ENCODE results near the gene ACTA1.
"Not testable (repeated sequence)": the region's sequence is repeated elsewhere in the genome, so short reads cannot be mapped to it uniquely, and the experiment has no call there.

The ACTA1 gene

GRCh38 chr1:229425564-229426159 lies 8.2 kb downstream of the ACTA1 start:
- H3K4me1 ChIP-seq (ENCODE audit: control insufficient read depth in 1 of 2, insufficient read depth in 2 of 2, low read length in 2 of 2), result peaks cover 0 to under 1% of the 10 kb centered on the region in 2 donors
- H3K9me3 ChIP-seq (ENCODE audit: control insufficient read depth in 1 of 2, low read length in 2 of 2), result no peaks in the 10 kb centered on the region
- peaks cover 9% of the 10 kb centered on the region for H3K27me3 ChIP-seq (ENCODE audit: low read depth, low read length)
- H3K4me3 ChIP-seq (ENCODE audit: low read depth in 1 of 2, low read length in 2 of 2), result no peak overlapping the region
- H3K27ac ChIP-seq (ENCODE audit: low read length), result no peak overlapping the region
- H3K36me3 ChIP-seq (ENCODE audit: control insufficient read depth in 1 of 2, insufficient read depth in 2 of 2, low read length in 2 of 2), result no peaks in the 10 kb centered on the region

DNA sequence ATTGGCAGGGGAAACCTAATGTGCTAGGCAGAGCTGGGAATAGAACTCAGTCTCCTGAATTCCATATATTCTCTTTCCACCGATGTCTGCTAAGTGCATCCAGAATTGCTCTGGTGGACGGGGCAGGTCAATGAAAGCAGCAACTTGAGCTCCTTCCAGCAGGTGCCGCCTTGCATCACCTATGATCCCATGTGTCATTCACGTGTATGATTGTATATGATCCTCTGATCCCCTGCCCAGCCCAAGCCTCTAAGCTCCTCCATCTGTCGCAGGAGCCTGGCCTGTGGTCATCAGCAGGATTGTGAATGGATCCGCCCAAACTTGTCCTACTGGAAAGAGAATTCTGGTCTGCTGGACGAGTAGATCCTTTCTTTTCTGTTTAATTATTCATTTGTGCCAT lies 13.1 kb downstream of the ACTA1 start:
- Histone ChIP-seq H3K27ac (ENCODE audit: low read length) (no peak overlapping the region), H3K9me3 (ENCODE audit: control insufficient read depth in 1 of 2, low read length in 2 of 2) (no peaks in the 10 kb centered on the region), H3K36me3 (ENCODE audit: control insufficient read depth in 1 of 2, insufficient read depth in 2 of 2, low read length in 2 of 2) (no peaks in the 10 kb centered on the region), H3K27me3 (ENCODE audit: low read depth, low read length) (no peaks in the 10 kb centered on the region), H3K4me3 (ENCODE audit: low read depth in 1 of 2, low read length in 2 of 2) (no peak overlapping the region), H3K4me1 (ENCODE audit: control insufficient read depth in 1 of 2, insufficient read depth in 2 of 2, low read length in 2 of 2) (no peaks in the 10 kb centered on the region)

DNA sequence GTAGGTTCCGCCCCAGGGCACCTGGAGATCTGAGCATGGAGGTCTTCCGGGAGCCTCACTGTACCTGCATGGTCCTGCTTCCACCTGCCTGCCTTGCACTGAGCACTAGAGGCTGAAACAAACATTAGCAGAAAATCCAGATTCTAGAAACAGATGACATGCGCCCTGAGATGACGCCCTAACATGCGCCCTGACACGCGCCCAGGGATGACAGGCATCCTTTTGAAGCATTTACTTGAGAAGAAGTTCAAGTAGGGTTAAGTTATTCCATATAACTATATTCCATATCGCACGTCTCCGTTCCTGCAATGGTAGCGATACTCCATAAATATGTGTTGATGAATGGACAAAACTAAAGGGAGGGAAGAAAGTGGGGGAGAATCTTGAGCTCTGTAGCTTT lies 13.7 kb downstream of the ACTA1 start:
- no peaks in the 10 kb centered on the region for H3K4me1 ChIP-seq (ENCODE audit: control insufficient read depth in 1 of 2, insufficient read depth in 2 of 2, low read length in 2 of 2)
- H3K27ac ChIP-seq (ENCODE audit: low read length), result no peak overlapping the region
- no peaks in the 10 kb centered on the region for H3K36me3 ChIP-seq (ENCODE audit: control insufficient read depth in 1 of 2, insufficient read depth in 2 of 2, low read length in 2 of 2)
- no peak overlapping the region for H3K4me3 ChIP-seq (ENCODE audit: low read depth in 1 of 2, low read length in 2 of 2)
- no peaks in the 10 kb centered on the region for H3K9me3 ChIP-seq (ENCODE audit: control insufficient read depth in 1 of 2, low read length in 2 of 2)
- H3K27me3 ChIP-seq (ENCODE audit: low read depth, low read length), result no peaks in the 10 kb centered on the region

GRCh38 chr1:229418586-229418985 lies 15.3 kb downstream of the ACTA1 start:
- H3K9me3 ChIP-seq (ENCODE audit: control insufficient read depth in 1 of 2, low read length in 2 of 2); H3K27ac ChIP-seq (ENCODE audit: low read length); H3K36me3 ChIP-seq (ENCODE audit: control insufficient read depth in 1 of 2, insufficient read depth in 2 of 2, low read length in 2 of 2); H3K4me3 ChIP-seq (ENCODE audit: low read depth in 1 of 2, low read length in 2 of 2); H3K27me3 ChIP-seq (ENCODE audit: low read depth, low read length); H3K4me1 ChIP-seq (ENCODE audit: control insufficient read depth in 1 of 2, insufficient read depth in 2 of 2, low read length in 2 of 2): not testable (repeated sequence)

DNA sequence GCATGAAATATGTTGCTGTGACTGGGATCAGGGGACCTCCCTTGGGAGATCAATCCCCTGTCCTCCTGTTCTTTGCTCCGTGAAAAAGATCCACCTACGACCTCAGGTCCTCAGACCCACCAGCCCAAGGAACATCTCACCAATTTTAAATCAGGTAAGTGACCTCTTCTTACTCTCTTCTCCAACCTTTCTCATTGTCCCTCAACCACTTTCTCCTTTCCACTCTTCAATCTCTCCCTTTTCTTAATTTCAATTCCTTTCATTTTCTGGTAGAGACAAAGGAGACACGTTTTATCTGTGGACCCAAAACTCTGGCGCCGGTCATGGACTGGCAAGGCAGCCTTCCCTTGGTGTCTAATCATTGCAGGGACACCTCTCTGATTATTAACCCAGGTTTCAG lies 21.1 kb downstream of the ACTA1 start:
- H3K27me3 ChIP-seq (ENCODE audit: low read depth, low read length), result peaks cover 18% of the 10 kb centered on the region
- H3K4me3 ChIP-seq (ENCODE audit: low read depth in 1 of 2, low read length in 2 of 2); H3K36me3 ChIP-seq (ENCODE audit: control insufficient read depth in 1 of 2, insufficient read depth in 2 of 2, low read length in 2 of 2); H3K9me3 ChIP-seq (ENCODE audit: control insufficient read depth in 1 of 2, low read length in 2 of 2); H3K27ac ChIP-seq (ENCODE audit: low read length): not testable (repeated sequence)
- peaks cover 12 to 22% of the 10 kb centered on the region in 2 donors for H3K4me1 ChIP-seq (ENCODE audit: control insufficient read depth in 1 of 2, insufficient read depth in 2 of 2, low read length in 2 of 2)

DNA sequence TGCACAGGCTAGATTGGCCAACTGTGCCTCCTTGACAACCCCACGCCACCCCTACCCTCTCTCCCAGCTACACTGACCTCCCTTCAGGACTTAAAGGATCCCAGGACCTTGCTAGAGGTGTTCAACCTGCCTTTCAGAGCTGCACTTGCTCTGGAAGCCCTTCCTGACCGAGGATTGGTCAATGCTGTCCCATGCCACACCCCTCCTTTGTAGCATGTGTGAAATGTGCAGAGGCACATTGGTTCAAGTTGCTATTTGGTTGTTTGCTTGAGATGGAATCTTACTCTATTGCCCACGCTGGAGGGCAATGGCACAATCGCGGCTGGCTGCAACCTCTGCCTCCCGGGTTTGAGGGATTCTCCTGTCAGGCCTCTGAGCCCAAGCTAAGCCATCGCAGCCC lies 21.8 kb downstream of the ACTA1 start:
- Histone ChIP-seq H3K27ac (ENCODE audit: low read length) (no peak overlapping the region), H3K4me1 (ENCODE audit: control insufficient read depth in 1 of 2, insufficient read depth in 2 of 2, low read length in 2 of 2) (peaks cover 12 to 29% of the 10 kb centered on the region in 2 donors), H3K4me3 (ENCODE audit: low read depth in 1 of 2, low read length in 2 of 2) (no peak overlapping the region), H3K36me3 (ENCODE audit: control insufficient read depth in 1 of 2, insufficient read depth in 2 of 2, low read length in 2 of 2) (no peaks in the 10 kb centered on the region), H3K9me3 (ENCODE audit: control insufficient read depth in 1 of 2, low read length in 2 of 2) (no peaks in the 10 kb centered on the region), H3K27me3 (ENCODE audit: low read depth, low read length) (peaks cover 26% of the 10 kb centered on the region)

- Histone ChIP-seq H3K9me3 (ENCODE audit: control insufficient read depth in 1 of 2, low read length in 2 of 2) (no peaks in the 10 kb centered on the region), H3K27me3 (ENCODE audit: low read depth, low read length) (peaks cover 31% of the 10 kb centered on the region), H3K27ac (ENCODE audit: low read length) (no peak overlapping the region), H3K4me3 (ENCODE audit: low read depth in 1 of 2, low read length in 2 of 2) (no peak overlapping the region), H3K36me3 (ENCODE audit: control insufficient read depth in 1 of 2, insufficient read depth in 2 of 2, low read length in 2 of 2) (no peaks in the 10 kb centered on the region), H3K4me1 (ENCODE audit: control insufficient read depth in 1 of 2, insufficient read depth in 2 of 2, low read length in 2 of 2) (peaks cover 12 to 31% of the 10 kb centered on the region in 2 donors)
These were observed 22.3 kb downstream of the ACTA1 start for GRCh38 chr1:229411434-229412055.

DNA sequence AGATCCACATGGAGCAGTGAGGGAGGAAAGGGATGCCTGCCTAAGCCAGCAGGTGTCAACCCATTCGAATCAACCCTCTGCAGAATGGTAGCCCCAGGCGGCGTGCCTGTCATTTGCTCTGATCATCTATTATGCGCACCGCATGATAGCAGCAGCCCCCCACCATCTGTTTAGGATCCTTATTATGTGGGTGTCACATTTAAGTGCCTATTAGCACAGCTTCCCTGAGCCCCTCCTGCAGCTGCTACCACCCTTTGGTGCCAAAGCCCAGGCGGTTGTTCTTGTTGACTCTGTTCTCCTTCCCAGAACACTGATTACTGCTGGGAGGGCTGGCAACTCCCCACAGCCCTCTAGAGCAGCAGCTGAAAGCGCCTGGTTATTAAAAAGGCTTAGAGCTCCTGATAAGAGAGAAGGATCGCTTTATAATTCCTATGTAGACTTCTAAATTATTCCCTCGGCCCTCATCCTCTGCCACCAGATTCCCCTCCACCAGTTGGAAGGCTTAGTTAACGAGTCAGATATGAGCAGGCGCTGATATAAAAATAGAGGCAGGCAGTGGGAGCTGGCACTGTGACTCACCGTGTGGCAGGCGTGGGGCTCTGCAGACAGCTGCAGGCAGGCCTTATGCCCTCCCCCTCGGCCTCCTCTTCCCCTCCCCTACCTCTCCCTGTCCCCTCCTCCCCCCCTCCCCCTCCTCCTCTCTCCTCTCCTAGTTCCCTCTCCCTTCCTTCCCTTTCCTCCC lies 23.0 kb downstream of the ACTA1 start:
- peak overlapping the region in 1 of 2 donors; percentile 21 for H3K4me3 ChIP-seq (ENCODE audit: low read depth in 1 of 2, low read length in 2 of 2)
- peaks cover 12 to 31% of the 10 kb centered on the region in 2 donors for H3K4me1 ChIP-seq (ENCODE audit: control insufficient read depth in 1 of 2, insufficient read depth in 2 of 2, low read length in 2 of 2)
- peaks cover 36% of the 10 kb centered on the region for H3K27me3 ChIP-seq (ENCODE audit: low read depth, low read length)
- no peaks in the 10 kb centered on the region for H3K36me3 ChIP-seq (ENCODE audit: control insufficient read depth in 1 of 2, insufficient read depth in 2 of 2, low read length in 2 of 2)
- no peak overlapping the region for H3K27ac ChIP-seq (ENCODE audit: low read length)
- H3K9me3 ChIP-seq (ENCODE audit: control insufficient read depth in 1 of 2, low read length in 2 of 2), result no peaks in the 10 kb centered on the region

DNA sequence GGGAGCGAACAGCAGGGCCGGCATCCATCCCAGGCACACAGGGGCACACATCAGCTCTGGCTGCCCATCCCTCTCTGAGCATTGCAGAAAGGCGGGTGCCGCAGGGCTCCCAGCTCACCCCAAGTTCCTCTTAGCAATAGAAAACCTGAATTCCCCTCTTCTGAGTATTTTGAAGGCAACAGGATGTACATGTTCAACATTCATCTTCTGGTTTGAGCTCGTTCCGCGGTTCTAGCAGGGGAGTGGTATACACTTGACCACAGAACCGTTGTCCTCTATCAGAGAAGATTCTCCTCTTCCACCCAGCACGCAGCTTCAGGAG lies 23.6 kb downstream of the ACTA1 start:
- Histone ChIP-seq H3K27me3 (ENCODE audit: low read depth, low read length) (peaks cover 38% of the 10 kb centered on the region), H3K9me3 (ENCODE audit: control insufficient read depth in 1 of 2, low read length in 2 of 2) (no peaks in the 10 kb centered on the region), H3K4me1 (ENCODE audit: control insufficient read depth in 1 of 2, insufficient read depth in 2 of 2, low read length in 2 of 2) (peaks cover 12 to 31% of the 10 kb centered on the region in 2 donors), H3K27ac (ENCODE audit: low read length) (no peak overlapping the region), H3K36me3 (ENCODE audit: control insufficient read depth in 1 of 2, insufficient read depth in 2 of 2, low read length in 2 of 2) (no peaks in the 10 kb centered on the region), H3K4me3 (ENCODE audit: low read depth in 1 of 2, low read length in 2 of 2) (peak overlapping the region in 1 of 2 donors; percentile 21)

GRCh38 chr1:229409616-229410369 lies 24.1 kb downstream of the ACTA1 start:
- no peaks in the 10 kb centered on the region for H3K9me3 ChIP-seq (ENCODE audit: control insufficient read depth in 1 of 2, low read length in 2 of 2)
- peaks cover 12 to 31% of the 10 kb centered on the region in 2 donors for H3K4me1 ChIP-seq (ENCODE audit: control insufficient read depth in 1 of 2, insufficient read depth in 2 of 2, low read length in 2 of 2)

GRCh38 chr1:229408458-229409037 lies 25.3 kb downstream of the ACTA1 start:
- Histone ChIP-seq H3K4me3 (ENCODE audit: low read depth in 1 of 2, low read length in 2 of 2) (no peak overlapping the region), H3K27ac (ENCODE audit: low read length) (no peak overlapping the region), H3K4me1 (ENCODE audit: control insufficient read depth in 1 of 2, insufficient read depth in 2 of 2, low read length in 2 of 2) (peaks cover 12 to 31% of the 10 kb centered on the region in 2 donors), H3K9me3 (ENCODE audit: control insufficient read depth in 1 of 2, low read length in 2 of 2) (no peaks in the 10 kb centered on the region), H3K36me3 (ENCODE audit: control insufficient read depth in 1 of 2, insufficient read depth in 2 of 2, low read length in 2 of 2) (no peaks in the 10 kb centered on the region), H3K27me3 (ENCODE audit: low read depth, low read length) (peaks cover 44% of the 10 kb centered on the region)

More at GRCh38 chr1:229409616-229410369, 24.1 kb downstream of the ACTA1 start:
- H3K27ac ChIP-seq (ENCODE audit: low read length), result no peak overlapping the region
- H3K4me3 ChIP-seq (ENCODE audit: low read depth in 1 of 2, low read length in 2 of 2), result peak overlapping the region in 1 of 2 donors; percentile 21
- H3K36me3 ChIP-seq (ENCODE audit: control insufficient read depth in 1 of 2, insufficient read depth in 2 of 2, low read length in 2 of 2), result no peaks in the 10 kb centered on the region
- peaks cover 38% of the 10 kb centered on the region for H3K27me3 ChIP-seq (ENCODE audit: low read depth, low read length)

All from muscle layer of duodenum (tissue), 2 donors.